GM21786 (cell line): ENCODE data around the gene HTRA3.

Experiments used
- ATAC-seq: cut with Tn5 transposase; IDR thresholded peaks from one replicate; pipeline ENCODE4 v1.9.1; 2021; ENCODE audit not compliant: unreplicated experiment

HTRA3 gene

DNA sequence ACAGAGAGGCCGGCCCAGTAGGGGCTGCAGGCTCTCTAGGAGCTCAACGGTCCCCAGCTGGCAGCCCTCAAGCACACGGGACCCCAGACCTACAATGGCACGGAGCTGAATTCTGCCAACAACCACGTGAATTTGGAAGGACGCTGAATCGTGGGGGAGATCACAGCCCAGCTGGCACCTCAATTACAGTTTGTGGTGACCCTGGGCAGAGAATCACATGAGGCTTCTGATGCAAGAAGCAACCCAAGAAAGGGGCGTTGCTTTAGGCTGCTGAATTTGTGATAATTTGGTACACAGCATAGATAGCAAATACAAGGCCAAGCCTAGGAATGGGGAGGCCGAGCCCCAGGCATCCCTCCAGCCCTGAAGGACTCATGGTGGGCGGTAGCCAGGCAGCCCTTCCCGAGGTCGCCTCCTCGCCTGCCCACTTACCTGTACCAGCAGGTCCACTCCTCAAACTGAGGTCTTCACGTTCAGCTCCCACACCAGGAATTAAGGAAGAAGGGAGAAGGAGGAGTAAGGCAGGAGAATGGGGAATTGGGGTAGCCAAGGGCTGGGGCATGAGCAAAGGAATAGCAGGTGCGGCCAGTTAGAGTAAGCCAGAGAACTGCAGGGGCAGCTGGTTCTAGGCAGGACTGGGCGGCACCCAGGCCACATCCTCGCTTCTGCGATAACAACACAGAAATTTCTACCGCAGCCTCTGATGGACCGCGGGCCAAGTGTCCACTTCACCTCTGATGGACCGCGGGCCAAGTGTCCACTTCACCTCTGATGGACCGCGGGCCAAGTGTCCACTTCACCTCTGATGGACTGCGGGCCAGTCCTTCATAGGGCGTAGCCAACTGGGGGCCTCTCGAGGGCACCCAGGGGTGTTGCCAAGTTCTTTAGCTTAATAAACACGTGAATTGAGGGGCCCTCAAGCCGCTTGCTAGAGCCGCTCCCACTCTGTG, 23.4 kb upstream of the HTRA3 start:
- no peak for ATAC-seq

DNA sequence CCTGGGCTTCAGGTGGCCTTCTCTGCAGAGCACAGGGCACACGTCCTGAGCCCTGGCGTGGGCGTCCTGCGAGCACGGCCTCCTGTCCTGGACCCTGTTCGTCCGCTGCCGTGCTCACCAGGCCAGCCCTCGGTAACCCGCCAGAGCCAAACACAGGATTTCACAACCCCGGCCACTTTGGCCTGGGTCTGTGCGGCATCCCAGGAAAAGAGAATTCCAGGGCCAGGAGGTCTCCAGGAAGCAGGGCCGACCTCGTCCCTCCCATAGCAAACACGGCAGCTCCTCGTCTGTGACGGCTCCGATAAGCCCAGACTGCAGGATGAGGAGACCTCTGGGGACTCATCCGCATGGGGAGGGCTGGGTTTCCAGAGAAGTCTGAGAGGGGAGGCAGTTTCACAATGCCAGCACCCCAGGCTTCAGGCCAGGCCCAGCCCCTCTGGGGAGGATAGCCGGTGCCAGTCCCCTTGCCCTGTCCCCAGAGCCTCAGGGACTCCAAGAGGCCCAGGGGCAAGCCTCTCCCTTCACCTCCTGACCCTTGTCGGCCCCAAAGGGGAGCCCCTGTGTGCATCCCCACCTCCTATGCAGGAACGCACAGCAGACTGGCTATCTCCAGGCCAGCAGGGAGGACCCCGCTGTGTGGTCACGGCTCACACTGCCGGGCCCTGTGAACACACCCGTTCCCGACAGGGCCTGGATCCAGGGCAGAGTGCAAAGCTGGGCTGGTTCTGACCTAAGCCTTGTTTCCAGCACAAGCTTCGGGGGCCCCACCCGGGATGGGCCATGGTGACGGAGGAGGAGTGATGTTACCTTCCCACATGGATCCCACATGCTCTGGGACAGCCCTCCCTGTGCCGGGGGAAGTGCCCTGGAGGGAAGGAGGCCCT, 22.3 kb upstream of the HTRA3 start:
- ATAC-seq: no peak

DNA sequence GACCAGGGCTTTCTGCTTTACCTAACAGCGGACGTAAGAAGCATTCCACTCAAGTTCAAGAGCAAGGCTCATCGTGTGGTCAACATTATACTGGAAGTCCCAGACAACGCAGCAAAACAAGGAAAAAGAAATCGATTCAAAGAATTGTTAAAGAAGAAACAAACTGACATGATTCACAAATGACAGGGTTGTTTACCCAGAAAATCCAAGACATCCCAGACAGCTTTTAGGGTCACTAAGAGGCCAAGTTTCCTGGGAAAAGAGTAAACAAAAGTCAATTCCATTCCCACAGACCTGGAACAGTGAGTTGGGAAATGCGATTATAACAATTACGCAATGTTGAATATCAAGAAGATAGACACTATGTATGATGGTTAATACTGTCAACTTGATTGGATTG, 21.5 kb upstream of the HTRA3 start:
- ATAC-seq: no peak

DNA sequence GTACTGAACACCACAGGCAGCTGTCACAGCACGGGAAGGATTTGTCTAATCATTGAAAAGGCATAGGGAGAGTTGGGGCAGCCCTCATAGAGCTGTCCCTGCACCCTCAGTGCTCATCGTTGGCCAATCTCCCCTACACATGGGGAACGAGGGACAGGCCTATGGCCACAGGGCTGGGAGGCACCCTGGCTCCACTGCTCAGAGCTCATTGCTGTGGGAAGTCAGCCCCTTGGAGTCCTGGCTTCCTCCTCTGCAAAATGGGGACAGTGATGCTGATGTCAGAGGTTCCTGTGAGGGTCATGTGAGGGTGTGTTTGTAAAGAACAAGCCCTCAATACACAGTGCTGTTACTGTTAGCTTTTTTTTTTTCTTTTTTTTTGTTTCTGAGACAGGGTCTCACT, 19.3 kb upstream of the HTRA3 start:
- no peak for ATAC-seq

DNA sequence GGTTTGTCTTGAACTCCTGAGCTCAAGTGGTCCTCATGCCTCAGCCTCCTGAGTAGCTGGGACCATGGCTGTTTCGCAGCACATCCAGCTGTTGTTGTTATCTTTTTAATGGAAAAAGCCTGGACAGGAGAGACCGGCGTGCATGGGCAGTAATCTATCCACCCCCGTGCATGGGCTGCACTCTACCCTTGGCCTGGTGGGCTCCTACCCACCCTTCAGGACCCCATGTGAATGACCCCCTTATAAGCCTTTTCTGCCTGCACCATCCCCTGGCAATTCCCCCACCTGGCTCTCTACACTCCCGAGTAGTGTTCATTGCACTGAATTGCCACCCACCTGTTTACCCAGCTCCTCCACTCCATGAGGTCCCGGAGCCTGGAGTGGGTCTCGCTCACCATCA, 18.9 kb upstream of the HTRA3 start:
- ATAC-seq: no peak

DNA sequence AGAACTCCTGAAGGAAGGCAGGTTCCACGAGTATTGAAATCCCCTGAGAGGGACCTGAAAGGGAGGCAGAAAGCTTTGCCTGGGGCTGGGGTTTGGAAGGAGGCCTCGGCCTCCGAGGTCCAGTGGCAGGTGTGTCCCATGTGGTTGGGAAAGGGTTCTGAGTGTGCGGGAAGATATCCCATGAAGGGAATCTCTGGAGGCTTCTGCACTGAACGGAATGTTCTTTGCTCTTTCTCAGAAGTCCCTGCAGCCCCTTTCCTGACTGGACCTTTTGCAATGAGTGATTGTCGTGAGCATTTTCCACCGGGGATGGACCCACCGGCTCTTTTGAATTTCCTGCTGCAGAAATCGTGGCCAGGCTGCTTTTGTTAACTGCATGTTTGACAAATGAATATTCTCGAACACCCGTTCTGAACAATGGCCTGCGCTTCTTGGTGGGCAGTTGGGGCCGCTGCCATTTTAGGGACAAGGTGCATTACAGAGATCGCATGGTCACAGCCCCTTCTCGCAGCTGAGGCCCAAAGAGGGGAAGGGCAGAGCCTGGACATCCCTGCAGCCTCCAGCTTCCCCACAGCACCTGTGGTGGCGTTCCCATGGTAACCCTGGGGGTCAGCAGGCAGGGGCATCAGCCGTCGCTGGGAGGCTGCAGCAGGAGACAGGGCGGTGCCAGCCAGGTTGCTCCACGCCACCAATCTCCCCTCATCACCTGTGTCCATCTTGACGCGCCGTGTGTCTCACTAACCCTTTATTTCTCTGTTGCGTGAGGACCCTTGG, 18.3 kb upstream of the HTRA3 start:
- no peak for ATAC-seq

DNA sequence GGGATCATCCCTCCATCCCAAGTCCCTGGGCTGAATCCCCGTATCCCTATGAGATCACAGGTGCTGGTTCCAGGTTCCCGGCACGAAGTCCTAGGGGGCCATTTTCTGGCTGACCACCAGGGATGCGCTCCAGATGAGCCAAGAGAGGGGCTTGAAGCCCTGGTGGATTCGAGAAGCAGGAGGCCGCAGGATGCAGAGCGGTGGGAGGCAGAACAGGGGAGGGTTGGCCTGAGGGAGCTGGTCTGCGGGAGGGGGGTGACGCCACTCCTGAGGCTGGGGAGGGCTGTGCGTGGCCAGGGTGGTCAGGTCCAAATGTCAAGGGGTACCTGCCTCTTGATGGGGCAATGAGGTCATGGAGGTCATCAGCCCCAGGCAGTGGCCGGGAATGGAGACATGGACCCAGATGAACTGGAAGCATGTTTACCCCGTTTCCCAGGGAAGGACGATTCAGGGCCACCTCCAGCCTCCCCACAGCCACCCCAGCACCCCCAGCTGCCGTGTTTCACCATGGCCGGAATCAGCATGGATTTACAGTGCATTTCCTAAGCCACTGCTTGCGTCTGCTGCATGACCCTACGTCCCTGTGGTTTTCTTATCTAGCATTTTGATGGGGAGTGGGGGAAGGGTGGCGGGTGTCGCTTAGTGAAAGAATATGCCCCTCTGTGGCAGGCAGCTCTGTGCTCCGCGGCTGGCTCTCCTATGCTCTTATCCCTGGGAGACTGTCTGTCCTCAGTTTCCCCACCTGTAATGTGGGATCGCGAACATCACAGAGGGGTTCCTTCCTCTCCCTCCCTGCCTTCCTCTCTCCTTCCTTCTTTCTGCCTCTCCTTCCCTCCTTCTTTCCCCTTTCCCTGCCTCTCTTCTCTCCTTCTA, 17.0 kb upstream of the HTRA3 start:
- no peak for ATAC-seq

DNA sequence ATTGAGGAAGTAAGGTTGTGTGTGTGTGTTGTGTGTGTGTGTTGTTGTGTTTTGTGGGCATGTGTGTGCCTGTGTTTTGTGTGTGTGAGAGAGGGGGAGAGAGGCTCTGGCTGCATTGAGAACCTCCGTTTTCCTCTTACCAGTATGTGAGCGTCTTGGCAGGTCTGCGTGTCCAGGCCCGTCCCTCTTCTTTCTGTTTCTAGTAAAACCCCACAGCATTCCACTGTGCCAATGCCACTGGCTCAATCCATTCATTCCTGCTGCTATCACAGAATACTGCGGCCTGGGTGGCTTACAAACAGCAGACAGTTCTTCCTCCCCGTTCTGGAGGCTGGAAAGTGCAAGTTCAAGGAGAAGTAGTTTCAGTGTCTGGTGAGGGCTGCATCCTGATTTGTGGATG, 15.5 kb upstream of the HTRA3 start:
- no peak for ATAC-seq

DNA sequence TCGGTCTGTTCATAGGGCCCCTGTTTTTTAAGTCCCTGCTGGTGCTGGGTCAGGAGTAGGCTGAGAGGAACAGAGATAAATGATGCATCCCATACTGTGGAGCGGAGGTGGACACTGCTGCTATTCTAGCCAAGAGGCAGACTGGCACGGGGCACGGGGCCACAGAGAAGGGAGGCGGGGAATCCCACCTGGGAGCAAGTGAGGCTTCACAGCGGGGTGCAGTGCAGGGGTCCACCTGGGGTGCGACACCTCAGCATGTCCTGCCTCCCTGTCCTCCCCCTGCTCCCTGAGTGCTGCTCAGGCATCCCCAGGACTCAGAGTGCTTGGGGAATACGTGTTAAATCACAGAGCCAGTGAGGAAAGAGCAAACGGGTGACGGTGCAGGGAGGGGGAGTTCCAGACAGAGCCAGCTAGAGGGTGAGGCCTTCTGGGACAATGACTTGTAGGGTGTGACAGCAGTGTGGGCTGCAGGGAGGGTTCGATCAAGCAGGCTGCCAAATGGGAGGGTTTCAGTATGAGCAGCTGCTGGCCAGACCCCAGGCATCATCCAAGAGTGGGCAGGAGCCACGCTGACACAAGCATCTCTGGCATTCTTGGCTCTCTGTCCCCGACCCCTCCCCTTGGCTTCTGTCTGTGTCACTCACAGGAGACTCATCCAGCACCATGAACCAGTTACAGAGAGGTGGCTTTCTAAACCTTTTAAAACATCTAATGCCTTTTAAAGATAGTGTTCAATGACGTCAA, 13.7 kb upstream of the HTRA3 start:
- ATAC-seq: no peak

DNA sequence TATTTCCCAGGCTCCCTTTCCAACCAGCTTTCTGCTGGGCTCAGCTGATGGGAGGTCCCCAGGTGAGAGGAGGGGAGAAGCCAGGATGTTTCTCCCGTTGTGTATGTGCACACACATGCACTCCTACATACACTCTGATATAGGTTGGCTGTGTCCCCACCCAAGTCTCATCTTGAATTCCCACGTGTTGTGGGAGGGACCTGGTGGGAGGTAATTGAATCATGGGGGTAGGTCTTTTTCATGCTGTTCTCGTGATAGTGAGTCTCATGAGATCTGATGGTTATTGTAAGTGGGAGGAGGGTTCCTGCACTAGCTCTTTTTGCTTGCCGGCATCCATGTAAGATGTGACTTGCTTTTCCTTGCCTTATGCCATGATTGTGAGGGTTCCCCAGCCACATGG, 11.7 kb upstream of the HTRA3 start:
- no peak for ATAC-seq

DNA sequence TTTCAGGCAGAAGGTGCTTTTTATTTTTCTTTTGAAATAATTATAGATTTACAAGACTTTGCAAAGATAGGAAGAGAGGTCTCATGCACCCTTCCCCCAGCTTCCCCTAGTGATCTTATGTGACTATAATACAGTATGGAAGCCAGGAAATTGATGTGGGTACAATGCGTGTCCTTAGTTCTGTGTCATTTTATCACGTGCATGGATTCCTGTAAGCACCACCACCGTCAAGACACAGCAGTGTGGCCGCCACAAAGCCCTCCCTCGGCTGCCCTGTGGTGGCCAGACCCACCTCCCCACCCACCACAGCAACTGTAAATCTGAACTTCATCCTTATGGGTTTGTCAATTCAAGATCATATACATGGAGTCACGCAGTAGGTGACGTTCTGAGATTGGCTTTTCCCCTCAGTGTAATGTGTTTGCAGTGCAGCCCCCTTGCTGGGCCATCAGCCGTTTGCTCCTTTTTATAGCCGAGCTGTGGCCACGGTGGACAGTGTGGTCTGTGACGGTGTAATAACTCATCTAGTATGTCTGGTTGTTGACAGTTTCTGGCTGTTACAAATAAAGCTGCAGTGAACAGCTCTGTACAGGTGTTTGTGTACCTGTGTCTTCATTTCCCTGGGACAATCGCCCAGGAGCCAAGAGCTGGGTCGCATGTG, 10.9 kb upstream of the HTRA3 start:
- ATAC-seq: no peak

DNA sequence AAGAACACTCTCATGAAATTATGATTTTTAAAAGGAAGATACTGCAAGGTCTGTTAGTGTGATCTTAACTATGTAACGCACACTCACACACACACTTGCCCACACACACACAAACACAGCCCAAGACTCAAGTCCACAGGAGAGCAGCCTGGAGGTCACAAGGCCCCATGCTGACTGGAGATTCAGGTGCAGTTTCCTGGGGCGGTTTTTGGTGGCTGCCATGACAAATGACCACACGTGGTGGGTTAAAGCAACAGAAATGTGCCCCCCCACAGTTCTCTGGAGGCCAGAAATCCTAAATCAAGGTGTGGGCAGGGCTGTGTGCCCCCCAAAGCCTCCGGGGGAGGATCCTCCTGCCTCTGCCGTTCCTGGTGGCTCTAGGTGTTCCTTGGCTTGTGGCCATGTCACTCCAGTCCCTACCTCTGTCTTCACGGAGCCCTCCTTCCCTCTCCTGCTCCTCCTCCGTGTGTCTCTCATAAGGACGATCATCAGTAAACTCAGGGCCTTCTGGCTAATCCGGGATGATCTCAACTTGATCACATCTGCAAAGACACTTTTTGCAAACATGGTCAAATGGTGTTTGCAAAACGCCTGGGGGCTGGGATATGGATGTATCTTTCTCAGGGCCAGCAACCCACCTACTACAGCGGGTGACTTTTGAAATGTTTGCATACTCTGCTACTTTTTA, 9.7 kb upstream of the HTRA3 start:
- no peak for ATAC-seq

DNA sequence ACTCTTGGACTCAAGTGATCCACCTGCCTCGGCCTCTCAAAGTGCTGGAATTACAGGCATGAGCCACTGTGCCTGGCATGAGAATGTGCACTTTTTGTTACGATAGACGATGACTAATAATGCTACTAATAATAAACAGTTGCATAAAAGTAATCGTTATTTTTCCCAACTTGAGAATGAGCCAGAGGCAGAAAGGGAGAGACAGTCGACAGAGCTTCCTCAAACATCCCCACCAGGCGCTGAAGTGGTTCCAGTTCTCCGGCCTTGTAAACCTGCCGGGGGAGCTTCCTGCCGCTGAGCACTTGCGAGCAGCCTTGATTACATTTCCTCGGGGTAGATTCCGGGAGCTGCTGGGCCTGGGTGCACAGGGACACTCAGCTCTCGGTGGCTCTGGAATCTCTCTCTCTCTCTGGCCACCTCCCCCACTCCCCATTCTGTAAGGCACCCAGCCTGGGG, 8.9 kb upstream of the HTRA3 start:
- no peak for ATAC-seq

DNA sequence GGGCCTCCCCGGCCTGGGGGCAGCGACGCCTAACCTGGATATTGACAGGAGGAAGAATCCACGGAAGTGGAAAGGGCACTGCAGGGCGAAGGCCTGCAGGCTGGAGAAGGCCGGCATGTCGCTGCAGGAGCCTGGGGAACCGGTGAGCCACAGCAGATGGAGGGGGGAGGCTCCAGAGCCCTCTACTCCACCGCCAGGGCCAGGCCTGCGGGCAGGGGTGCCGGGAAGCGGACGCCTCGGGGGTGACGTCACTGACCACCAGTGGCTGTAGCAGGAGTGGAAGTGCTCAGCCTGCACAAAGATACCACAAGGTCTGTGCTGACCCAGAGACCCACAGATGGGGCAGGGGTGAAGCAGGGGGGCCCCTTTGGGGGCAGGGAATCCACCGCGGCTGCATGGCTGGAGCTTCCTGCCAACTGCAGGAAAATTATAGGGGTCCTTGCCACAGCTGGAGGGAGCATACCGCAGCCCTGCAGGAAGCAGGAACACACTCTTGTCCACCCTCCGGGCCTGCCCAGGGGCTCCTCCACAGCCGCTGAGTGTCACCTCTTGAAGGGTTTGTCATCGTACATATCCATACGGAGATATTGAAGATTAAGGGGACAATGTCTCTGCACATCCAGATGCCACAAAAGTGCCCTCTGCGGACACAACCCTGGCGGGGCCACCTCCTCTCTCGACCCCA, 7.6 kb upstream of the HTRA3 start:
- ATAC-seq: no peak

DNA sequence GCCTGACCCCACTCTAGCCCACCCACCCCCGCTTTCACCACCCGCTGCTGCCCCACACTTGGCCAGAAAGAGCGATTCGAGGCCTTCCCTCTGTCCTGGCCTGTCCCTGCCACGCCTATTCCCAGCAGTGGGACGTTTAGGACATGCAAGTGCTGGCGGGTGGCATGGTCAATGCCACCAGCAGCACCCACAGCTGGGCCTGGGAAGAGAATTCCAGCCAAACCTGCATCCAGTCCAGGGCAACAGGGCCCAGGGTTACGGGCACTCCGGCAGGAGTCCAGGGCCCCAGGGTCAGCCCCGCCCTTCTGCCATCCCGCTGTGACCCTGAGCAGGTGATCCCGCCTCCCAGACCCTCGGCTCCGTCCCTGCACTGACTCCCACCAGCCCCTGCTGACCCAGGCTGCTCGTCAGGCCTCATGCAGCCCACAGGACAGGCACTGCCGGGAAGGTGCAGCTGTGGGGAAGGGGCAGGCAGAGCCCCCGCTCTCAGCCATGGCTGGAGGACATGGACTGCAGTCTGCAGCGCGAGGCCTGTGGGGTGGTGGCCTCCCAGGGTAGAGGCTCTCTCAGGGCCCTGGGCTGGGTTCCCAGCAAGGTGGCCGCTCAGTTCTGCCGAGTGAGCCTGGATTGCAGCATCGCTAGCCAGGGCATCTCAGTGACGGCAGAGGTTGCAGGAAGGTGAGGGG, 6.8 kb upstream of the HTRA3 start:
- no peak for ATAC-seq

DNA sequence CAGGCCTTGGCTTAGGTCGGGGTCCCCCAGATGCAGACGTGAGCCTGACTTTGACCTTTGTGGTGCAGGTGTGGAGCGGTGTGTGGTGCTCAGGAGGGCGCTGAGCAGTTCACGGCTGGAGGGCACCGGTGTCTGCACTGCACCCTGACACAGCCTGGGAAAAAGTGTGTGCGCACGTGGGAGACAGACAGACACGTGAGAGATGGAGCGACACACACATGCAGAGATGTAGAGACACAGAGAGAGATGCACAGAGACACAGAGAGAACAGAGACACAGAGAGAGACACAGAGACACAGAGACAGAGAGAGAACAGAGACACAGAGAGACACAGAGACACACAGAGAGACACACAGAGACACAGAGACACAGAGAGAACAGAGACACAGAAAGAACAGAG, 6.2 kb upstream of the HTRA3 start:
- no peak for ATAC-seq

DNA sequence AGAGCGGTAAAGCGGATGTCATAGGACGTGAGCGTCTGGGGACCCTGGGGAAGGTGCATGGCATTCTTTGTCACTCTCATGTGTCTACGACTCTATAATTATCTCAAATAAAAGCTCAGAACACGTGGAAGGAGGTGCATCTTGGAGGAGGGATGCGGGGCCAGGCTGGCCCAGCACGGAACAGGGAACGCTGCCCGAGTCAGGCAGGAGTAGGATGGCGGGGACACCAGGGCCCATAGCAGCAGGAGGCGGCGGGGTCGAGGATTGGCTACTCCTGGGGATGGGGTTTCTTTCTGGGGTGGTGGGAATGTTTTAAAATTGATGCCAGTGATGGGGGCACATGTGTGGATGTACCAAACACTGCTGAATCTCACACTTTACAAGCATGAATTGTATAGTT, 5.4 kb upstream of the HTRA3 start:
- ATAC-seq: no peak
